Right atrium auricular region (tissue), 2 donors: ENCODE measurements around the gene PSMA8. TPM values are rescaled to one million over a fixed set of nuclear protein-coding genes. Genes with fewer than 3 reads are reported as not detected.

Experiments used
- DNase-seq: peaks from one replicate; pipeline ENCODE4 v3.0.0-alpha.2; 2019; ENCODE audit warnings: low spot score
- H3K27ac ChIP-seq, 2 donors: fragments of 200-600 bp; sonication (generic); 1 replicate in 1 of 2; 2 replicates in 1 of 2; pipeline ENCODE4 v1.5.1; 2016 to 2019
- H3K27me3 ChIP-seq, 2 donors: fragments of 200-600 bp; sonication (generic); one replicate each; pipeline versions ENCODE4 v1.5.1 to v1.6.0; 2017 to 2019
- H3K36me3 ChIP-seq: fragments of 200-600 bp; sonication (generic); one replicate; pipeline ENCODE4 v1.5.1; 2016
- H3K4me1 ChIP-seq, 2 donors: fragments of 200-600 bp; sonication (generic); one replicate each; pipeline versions ENCODE4 v1.5.1 to v1.6.0; 2017 to 2019
- H3K4me3 ChIP-seq, 2 donors: fragments of 200-600 bp; sonication (generic); 1 replicate in 1 of 2; 2 replicates in 1 of 2; pipeline ENCODE4 v1.5.1; 2017 to 2019; ENCODE audit warnings: mild to moderate bottlenecking in 1 of 2, moderate library complexity in 1 of 2
- H3K9me3 ChIP-seq, 2 donors: fragments of 200-600 bp; sonication (generic); one replicate each; pipeline ENCODE4 v1.5.1; 2019
- total RNA-seq, 2 donors: library from RNA; depleted of rRNA; stranded (reverse); fragments of >200 nt; gene quantifications; one replicate each; pipeline ENCODE4 v1.1.0, GENCODE V29; 2016
- TF ChIP-seq, protein P1 (sequence below), 2 donors: fragments of 200-600 bp; sonication (generic); IDR thresholded peaks; one replicate each; pipeline ENCODE4 v1.5.1; 2019; ENCODE audit warnings: antibody characterized with exemption in 2 of 2

Gene PSMA8
- not detected for total RNA-seq

DNA sequence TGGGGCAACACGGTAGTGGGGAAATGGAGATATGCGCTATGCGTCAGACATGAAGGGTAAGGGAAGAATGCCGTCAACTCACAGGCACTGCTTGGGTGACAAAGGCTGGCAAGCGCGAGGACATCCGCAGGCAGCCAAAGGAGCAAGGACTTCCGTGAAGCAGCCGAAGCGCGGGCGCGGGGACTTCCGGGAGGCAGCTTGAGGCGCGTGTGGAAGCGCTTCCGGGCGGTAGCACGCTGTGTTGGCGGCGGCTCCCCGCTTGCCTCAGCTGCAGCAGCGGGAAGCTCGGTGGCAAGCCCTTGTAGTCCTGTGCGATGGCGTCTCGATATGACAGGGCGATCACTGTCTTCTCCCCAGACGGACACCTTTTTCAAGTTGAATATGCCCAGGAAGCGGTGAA is at the start of gene PSMA8:
Gene PSMA8, plus strand, starts transcription at position 218 of the 400 bp plus-strand sequence. Its CDS starts 97 bp downstream, at position 315.
- H3K9me3 ChIP-seq = no peaks in the 10 kb centered on the region
- no peak for DNase-seq
- no peaks in the 10 kb centered on the region for H3K36me3 ChIP-seq
- no peak within 1 kb of the TSS for H3K27ac ChIP-seq
- H3K4me1 ChIP-seq = no peaks in the 10 kb centered on the region
- TF ChIP-seq, protein P1, sequence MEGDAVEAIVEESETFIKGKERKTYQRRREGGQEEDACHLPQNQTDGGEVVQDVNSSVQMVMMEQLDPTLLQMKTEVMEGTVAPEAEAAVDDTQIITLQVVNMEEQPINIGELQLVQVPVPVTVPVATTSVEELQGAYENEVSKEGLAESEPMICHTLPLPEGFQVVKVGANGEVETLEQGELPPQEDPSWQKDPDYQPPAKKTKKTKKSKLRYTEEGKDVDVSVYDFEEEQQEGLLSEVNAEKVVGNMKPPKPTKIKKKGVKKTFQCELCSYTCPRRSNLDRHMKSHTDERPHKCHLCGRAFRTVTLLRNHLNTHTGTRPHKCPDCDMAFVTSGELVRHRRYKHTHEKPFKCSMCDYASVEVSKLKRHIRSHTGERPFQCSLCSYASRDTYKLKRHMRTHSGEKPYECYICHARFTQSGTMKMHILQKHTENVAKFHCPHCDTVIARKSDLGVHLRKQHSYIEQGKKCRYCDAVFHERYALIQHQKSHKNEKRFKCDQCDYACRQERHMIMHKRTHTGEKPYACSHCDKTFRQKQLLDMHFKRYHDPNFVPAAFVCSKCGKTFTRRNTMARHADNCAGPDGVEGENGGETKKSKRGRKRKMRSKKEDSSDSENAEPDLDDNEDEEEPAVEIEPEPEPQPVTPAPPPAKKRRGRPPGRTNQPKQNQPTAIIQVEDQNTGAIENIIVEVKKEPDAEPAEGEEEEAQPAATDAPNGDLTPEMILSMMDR (IDR thresholded peaks at IDR 0.05) = no peak
- H3K4me3 ChIP-seq = no peak within 1 kb of the TSS
- H3K27me3 ChIP-seq = no peaks in the 10 kb centered on the region

DNA sequence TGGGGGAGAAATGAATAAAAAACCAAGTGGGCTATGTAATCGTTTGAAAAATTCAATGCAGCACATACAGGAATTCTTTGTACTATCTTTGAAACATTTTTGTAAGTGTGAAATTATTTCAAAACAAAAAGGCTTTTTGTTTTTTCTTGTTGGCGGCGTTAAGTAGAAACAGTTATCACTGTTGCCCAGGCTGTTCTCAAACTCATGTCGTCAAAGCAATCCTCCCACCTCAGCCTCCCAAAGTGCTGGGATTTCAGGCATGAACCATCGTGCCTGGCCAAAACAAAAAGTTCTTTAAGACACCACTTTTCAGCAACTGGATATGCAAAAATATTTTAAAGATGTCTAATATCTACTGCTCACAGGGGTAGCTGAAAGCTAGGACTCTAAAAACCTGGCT is 48.6 kb upstream of the PSMA8 start:
- H3K36me3 ChIP-seq = peaks cover 15% of the 10 kb centered on the region
- TF ChIP-seq, protein P1 (IDR thresholded peaks at IDR 0.05) = no peak
- no peaks in the 10 kb centered on the region for H3K27me3 ChIP-seq
- no peak overlapping the region for H3K4me3 ChIP-seq
- peaks cover 0 to 18% of the 10 kb centered on the region in 2 donors for H3K4me1 ChIP-seq
- no peaks in the 10 kb centered on the region for H3K9me3 ChIP-seq
- H3K27ac ChIP-seq = no peak overlapping the region
- DNase-seq = no peak

DNA sequence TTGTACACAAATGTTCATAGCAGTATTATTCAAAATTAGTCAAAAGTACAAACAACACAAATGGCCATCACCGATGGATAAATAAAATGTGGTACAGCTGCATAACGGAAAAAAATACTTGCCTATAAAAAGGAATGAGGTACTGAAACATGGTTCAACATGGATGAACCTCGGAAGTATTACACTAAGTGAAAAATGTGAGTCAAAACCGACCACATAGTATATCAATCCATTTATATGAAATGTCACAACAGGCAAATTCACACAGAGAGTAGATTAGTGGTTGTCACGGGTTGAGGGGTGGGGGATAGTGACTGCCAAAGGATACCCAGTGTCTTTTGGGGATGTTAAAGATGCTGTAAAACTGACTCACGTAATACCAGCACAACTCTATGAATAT is 46.7 kb upstream of the PSMA8 start:
- DNase-seq = no peak
- H3K36me3 ChIP-seq = peaks cover 15% of the 10 kb centered on the region
- no peak overlapping the region for H3K27ac ChIP-seq
- no peak overlapping the region for H3K4me3 ChIP-seq
- no peaks in the 10 kb centered on the region for H3K9me3 ChIP-seq
- peaks cover 0 to 18% of the 10 kb centered on the region in 2 donors for H3K4me1 ChIP-seq
- TF ChIP-seq, protein P1 (IDR thresholded peaks at IDR 0.05) = no peak
- no peaks in the 10 kb centered on the region for H3K27me3 ChIP-seq

DNA sequence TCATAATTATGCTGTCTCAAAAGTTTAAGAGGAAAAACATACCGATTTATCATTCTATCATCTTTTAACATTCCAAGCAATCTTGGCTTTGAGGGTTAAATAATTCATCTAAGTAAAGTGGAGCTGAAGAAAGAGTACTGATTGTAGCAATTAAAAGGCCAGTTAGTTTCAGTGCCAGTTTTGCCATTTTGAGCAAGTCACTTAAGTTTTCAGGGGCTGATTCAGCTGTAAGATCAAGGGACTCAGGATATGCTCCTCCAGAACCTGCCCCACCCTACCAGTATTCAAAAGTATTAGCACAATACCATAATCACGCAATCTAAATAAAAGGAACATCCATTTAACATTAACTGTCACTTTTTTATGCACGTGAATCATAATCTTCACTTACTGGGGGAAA is 45.2 kb upstream of the PSMA8 start:
- Histone ChIP-seq H3K36me3 (peaks cover 15% of the 10 kb centered on the region), H3K27me3 (no peaks in the 10 kb centered on the region), H3K9me3 (no peaks in the 10 kb centered on the region), H3K4me1 (peaks cover 0 to 18% of the 10 kb centered on the region in 2 donors), H3K27ac (peak overlapping the region in 1 of 2 donors; percentile 5), H3K4me3 (no peak overlapping the region)
- DNase-seq = no peak
- TF ChIP-seq, protein P1 (IDR thresholded peaks at IDR 0.05) = no peak

DNA sequence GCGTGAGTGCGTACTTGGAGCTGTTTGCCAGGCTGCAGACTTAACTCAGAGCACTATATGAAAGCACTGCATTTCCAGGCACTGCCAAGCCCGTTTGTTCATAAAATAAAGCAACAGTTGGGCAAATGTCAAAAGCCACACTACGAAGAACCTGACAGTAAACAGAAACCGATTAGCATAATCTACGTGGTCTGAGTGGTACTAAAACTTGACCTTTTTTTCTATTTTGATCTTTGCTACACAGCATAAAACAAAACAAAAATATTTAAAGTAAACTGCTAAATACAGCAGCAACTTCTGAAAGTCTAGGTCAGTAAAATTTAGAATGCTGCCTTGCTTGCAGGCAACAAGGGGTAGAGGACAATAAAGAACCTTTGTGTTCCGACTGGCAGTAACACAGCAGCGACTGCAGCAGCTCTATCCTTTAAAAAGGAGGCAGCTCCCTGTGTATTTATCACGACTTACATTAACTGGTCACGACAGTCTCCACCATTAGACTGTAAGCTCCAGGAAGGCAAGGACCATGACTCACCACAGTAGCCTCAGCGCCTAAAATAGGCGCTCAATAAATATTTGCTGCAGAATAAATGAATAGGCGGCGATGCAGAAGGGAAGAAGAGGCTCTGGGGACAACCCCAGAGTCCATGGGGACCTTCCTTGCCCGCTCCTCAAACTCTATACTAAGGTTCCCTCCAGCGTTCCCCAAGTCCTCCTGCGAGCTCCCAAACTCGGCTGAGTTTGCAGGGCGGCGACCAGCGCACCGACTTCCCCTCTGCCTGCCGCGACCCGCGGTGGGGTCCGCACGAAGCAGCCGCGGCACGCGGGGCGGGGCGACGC is 44.2 kb upstream of the PSMA8 start:
- no peak for DNase-seq
- Histone ChIP-seq H3K27ac (peak overlapping the region; percentile 96 to 97), H3K4me1 (peaks cover 0 to 18% of the 10 kb centered on the region in 2 donors), H3K36me3 (peaks cover 15% of the 10 kb centered on the region), H3K27me3 (no peaks in the 10 kb centered on the region), H3K4me3 (peak overlapping the region; percentile 80 to 89), H3K9me3 (no peaks in the 10 kb centered on the region)
- TF ChIP-seq, protein P1 (IDR thresholded peaks at IDR 0.05) = no peak
